Measurements from ENCODE around the gene IL6R.

GRCh38 chr1:154502066-154502743, 97.1 kb downstream of the IL6R start, which contains the start of the genes SHE and TDRD10:
- TF ChIP-seq CTCF (IDR thresholded peaks at IDR 0.05) (no peak), EP300 (IDR thresholded peaks at IDR 0.05) (no peak)
